ENCODE measurements around the gene COL23A1. TPM values are rescaled to one million over a fixed set of nuclear protein-coding genes. Genes with fewer than 3 reads are reported as not detected.

The COL23A1 gene
- total and polyA plus RNA-seq, 2 of the 13 experiments (the other 11 are each of a cell fraction or from before 2014, with no cell fraction given), result not detected

DNA sequence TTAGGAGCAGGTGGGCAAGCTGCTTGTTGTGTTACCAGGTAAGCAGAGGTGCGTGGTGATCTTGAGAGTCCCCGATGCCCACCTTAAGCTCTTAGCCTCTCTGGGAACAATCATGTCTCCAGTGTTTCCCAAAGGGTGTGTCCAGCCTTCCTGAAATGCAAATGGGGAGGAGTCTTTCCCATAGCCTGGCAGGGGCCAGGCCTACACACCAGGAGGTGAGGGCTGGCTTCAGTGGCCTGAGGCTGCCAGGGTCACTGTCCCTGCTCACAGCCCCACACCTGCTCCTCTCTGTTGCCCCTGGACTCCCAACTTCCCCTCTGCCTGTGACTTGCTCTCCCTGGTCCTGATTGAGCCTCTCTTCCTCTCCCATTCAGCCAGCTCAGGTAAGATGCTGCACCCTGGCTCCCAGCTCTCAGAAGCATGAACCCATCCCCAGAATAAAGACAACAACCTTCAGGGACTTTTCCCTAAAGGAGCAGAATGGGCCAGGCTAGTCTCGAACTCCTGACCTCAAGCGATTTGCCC is 291.8 kb downstream of the COL23A1 start:
- in situ Hi-C loops (cut with HindIII; ENCODE audit: extremely low pct_ligation_motif_present, low pct_unique_long_range_greater_than_20kb) (no loop called here), intact Hi-C loops (cut with micrococcal nuclease; ENCODE audit: unreplicated experiment) (no loop called here)
- ATAC-seq, result no peak
- H3K27me3 ChIP-seq (ENCODE audit: control insufficient read depth in 1 of 2, insufficient read depth in 2 of 2, low read length in 2 of 2), result peaks cover 1 to 6% of the 10 kb centered on the region in 2 experiments; a peak in 2 of 5 replicates
- no TSS peak for BruUV-seq (replicated peaks)
- no peaks in the 10 kb centered on the region for H4K20me1 ChIP-seq (ENCODE audit: insufficient read depth, low read length)
- no peak for FAIRE-seq
- no peak for DNase-seq (ENCODE audit: low spot score)
- H3K9me3 ChIP-seq (ENCODE audit: low read length), result no peaks in the 10 kb centered on the region
- no peaks in the 10 kb centered on the region for H3K4me1 ChIP-seq (ENCODE audit: insufficient read depth, low read length)
- H3K27ac ChIP-seq (ENCODE audit: extremely low read length, insufficient read depth, low read length), result no peak overlapping the region
- H2AFZ ChIP-seq (ENCODE audit: low read length), result no peak overlapping the region
- ChIA-PET CTCF (ENCODE audit: low intra/inter-chr PET ratio, low total read pairs) (no interaction called here), POLR2A (no interaction called here)
- no peak overlapping the region for H3K9ac ChIP-seq (ENCODE audit: insufficient read depth, low read depth, low read length)
- H3K79me2 ChIP-seq (ENCODE audit: insufficient read depth, low read length), result no peaks in the 10 kb centered on the region
- no peak overlapping the region for H3K4me2 ChIP-seq (ENCODE audit: low read depth, low read length)
- H3K36me3 ChIP-seq (replicated peaks in 1 of 2; ENCODE audit: control insufficient read depth in 1 of 2, insufficient read depth in 2 of 2, low read length in 2 of 2), result no peaks in the 10 kb centered on the region
- no peak overlapping the region for H3K4me3 ChIP-seq (replicated peaks in 1 of 3; ENCODE audit: insufficient read depth in 1 of 3, low read depth in 2 of 3, low read length in 3 of 3)
- WGBS (ENCODE audit: low lambda C conversion rate), result 12% methylated on average over 4 of the region's 4 CpGs
- TF ChIP-seq ZFP82 (CRISPR knock-in tag; IDR thresholded peaks at IDR 0.05; ENCODE audit: borderline replicate concordance), result no peak
- TF ChIP-seq POGZ (CRISPR knock-in tag; IDR thresholded peaks at IDR 0.05), result no peak
- TF ChIP-seq MEIS2 (CRISPR knock-in tag; IDR thresholded peaks at IDR 0.05), result no peak
- no peak for TF ChIP-seq KDM1A (CRISPR knock-in tag; IDR thresholded peaks at IDR 0.05)
- TF ChIP-seq PRPF4 (IDR thresholded peaks at IDR 0.05; ENCODE audit: low read depth, low read length, poor library complexity, severe bottlenecking), result no peak
- TF ChIP-seq, protein P1, sequence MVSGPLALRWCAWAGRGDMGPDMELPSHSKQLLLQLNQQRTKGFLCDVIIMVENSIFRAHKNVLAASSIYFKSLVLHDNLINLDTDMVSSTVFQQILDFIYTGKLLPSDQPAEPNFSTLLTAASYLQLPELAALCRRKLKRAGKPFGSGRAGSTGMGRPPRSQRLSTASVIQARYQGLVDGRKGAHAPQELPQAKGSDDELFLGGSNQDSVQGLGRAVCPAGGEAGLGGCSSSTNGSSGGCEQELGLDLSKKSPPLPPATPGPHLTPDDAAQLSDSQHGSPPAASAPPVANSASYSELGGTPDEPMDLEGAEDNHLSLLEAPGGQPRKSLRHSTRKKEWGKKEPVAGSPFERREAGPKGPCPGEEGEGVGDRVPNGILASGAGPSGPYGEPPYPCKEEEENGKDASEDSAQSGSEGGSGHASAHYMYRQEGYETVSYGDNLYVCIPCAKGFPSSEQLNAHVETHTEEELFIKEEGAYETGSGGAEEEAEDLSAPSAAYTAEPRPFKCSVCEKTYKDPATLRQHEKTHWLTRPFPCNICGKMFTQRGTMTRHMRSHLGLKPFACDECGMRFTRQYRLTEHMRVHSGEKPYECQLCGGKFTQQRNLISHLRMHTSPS (CRISPR knock-in tag; IDR thresholded peaks at IDR 0.05; ENCODE audit: low read depth), result no peak
- TF ChIP-seq ATF7-NPFF (CRISPR knock-in tag; IDR thresholded peaks at IDR 0.05; ENCODE audit: low read depth), result no peak
- no peak for TF ChIP-seq NFE2 (CRISPR knock-in tag; IDR thresholded peaks at IDR 0.05)
- TF ChIP-seq, protein P2, sequence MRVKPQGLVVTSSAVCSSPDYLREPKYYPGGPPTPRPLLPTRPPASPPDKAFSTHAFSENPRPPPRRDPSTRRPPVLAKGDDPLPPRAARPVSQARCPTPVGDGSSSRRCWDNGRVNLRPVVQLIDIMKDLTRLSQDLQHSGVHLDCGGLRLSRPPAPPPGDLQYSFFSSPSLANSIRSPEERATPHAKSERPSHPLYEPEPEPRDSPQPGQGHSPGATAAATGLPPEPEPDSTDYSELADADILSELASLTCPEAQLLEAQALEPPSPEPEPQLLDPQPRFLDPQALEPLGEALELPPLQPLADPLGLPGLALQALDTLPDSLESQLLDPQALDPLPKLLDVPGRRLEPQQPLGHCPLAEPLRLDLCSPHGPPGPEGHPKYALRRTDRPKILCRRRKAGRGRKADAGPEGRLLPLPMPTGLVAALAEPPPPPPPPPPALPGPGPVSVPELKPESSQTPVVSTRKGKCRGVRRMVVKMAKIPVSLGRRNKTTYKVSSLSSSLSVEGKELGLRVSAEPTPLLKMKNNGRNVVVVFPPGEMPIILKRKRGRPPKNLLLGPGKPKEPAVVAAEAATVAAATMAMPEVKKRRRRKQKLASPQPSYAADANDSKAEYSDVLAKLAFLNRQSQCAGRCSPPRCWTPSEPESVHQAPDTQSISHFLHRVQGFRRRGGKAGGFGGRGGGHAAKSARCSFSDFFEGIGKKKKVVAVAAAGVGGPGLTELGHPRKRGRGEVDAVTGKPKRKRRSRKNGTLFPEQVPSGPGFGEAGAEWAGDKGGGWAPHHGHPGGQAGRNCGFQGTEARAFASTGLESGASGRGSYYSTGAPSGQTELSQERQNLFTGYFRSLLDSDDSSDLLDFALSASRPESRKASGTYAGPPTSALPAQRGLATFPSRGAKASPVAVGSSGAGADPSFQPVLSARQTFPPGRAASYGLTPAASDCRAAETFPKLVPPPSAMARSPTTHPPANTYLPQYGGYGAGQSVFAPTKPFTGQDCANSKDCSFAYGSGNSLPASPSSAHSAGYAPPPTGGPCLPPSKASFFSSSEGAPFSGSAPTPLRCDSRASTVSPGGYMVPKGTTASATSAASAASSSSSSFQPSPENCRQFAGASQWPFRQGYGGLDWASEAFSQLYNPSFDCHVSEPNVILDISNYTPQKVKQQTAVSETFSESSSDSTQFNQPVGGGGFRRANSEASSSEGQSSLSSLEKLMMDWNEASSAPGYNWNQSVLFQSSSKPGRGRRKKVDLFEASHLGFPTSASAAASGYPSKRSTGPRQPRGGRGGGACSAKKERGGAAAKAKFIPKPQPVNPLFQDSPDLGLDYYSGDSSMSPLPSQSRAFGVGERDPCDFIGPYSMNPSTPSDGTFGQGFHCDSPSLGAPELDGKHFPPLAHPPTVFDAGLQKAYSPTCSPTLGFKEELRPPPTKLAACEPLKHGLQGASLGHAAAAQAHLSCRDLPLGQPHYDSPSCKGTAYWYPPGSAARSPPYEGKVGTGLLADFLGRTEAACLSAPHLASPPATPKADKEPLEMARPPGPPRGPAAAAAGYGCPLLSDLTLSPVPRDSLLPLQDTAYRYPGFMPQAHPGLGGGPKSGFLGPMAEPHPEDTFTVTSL (CRISPR knock-in tag; IDR thresholded peaks at IDR 0.05; ENCODE audit: borderline replicate concordance), result no peak
- TF ChIP-seq ZNF253 (CRISPR knock-in tag; IDR thresholded peaks at IDR 0.05; ENCODE audit: borderline replicate concordance), result no peak
- TF ChIP-seq ETV5 (CRISPR knock-in tag; IDR thresholded peaks at IDR 0.05; ENCODE audit: borderline replicate concordance), result no peak
- TF ChIP-seq BORCS8-MEF2B (CRISPR knock-in tag; IDR thresholded peaks at IDR 0.05), result no peak
- no peak for TF ChIP-seq PCBP2 (optimal IDR thresholded peaks at IDR 0.05; ENCODE audit: low read depth, low read length, poor library complexity, severe bottlenecking)
- TF ChIP-seq SRSF9 (IDR thresholded peaks at IDR 0.05; ENCODE audit: borderline replicate concordance, insufficient read depth, low read depth, low read length, poor library complexity, severe bottlenecking), result no peak
- TF ChIP-seq, protein P3, sequence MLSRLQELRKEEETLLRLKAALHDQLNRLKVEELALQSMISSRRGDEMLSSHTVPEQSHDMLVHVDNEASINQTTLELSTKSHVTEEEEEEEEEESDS (CRISPR knock-in tag; IDR thresholded peaks at IDR 0.05; ENCODE audit: borderline replicate concordance), result no peak
- TF ChIP-seq, protein P4, sequence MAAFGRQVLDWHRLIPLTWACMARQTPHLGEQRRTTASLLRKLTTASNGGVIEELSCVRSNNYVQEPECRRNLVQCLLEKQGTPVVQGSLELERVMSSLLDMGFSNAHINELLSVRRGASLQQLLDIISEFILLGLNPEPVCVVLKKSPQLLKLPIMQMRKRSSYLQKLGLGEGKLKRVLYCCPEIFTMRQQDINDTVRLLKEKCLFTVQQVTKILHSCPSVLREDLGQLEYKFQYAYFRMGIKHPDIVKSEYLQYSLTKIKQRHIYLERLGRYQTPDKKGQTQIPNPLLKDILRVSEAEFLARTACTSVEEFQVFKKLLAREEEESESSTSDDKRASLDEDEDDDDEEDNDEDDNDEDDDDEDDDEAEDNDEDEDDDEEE (CRISPR knock-in tag; IDR thresholded peaks at IDR 0.05), result no peak
- no peak for TF ChIP-seq ZNF430 (CRISPR knock-in tag; IDR thresholded peaks at IDR 0.05)
